Left renal pelvis (tissue), 4 donors: ENCODE measurements around the gene MRPS23. TPM values are rescaled to one million over a fixed set of nuclear protein-coding genes. Genes with fewer than 3 reads are reported as not detected.
"Not testable (repeated sequence)": the region's sequence is repeated elsewhere in the genome, so short reads cannot be mapped to it uniquely, and the experiment has no call there.

Source experiments
- DNase-seq, 4 donors: peaks; one replicate each; pipeline ENCODE4 v3.0.0-alpha.2; 2013; ENCODE audit warnings: low read depth in 4 of 4, low spot score in 3 of 4
- polyA plus RNA-seq, 4 donors: library from polyadenylated mRNA; unstranded; fragments of 120-200 nt; gene quantifications; one replicate each; pipeline ENCODE4 v1.2.1, GENCODE V29; 2013; ENCODE audit not compliant: insufficient read length in 4 of 4

The MRPS23 gene
- polyA plus RNA-seq, 4 donors, result 45.8 to 62.8 (median 60.7) TPM

- DNase-seq, result no peak
Observed at GRCh38 chr17:57866319-57866718, 16.5 kb upstream of the MRPS23 start.

- DNase-seq, result no peak
Observed at GRCh38 chr17:57864273-57864672, 14.4 kb upstream of the MRPS23 start.

- no peak for DNase-seq
Observed at GRCh38 chr17:57862694-57863667, 13.1 kb upstream of the MRPS23 start.

GRCh38 chr17:57861790-57862693 lies 12.2 kb upstream of the MRPS23 start:
- DNase-seq, result no peak

- DNase-seq, result no peak
Observed at GRCh38 chr17:57861000-57861789, 11.4 kb upstream of the MRPS23 start.

GRCh38 chr17:57860414-57860999 lies 10.7 kb upstream of the MRPS23 start:
- no peak for DNase-seq

- DNase-seq, result no peak
Observed at GRCh38 chr17:57859601-57860413, 10.0 kb upstream of the MRPS23 start.

- DNase-seq, result no peak
Observed at GRCh38 chr17:57858838-57859237, 9.0 kb upstream of the MRPS23 start.

GRCh38 chr17:57856792-57857620 lies 7.2 kb upstream of the MRPS23 start:
- no peak for DNase-seq

GRCh38 chr17:57855391-57856035 lies 5.7 kb upstream of the MRPS23 start:
- no peak for DNase-seq

GRCh38 chr17:57853695-57854094 lies 3.9 kb upstream of the MRPS23 start:
- no peak for DNase-seq

- no peak for DNase-seq
Observed at GRCh38 chr17:57852955-57853328, 3.1 kb upstream of the MRPS23 start.

GRCh38 chr17:57852092-57852954 lies 2.5 kb upstream of the MRPS23 start:
- DNase-seq, result no peak

- DNase-seq, result no peak
Observed at GRCh38 chr17:57849163-57849873, 526 bp downstream of the MRPS23 start.

- DNase-seq, result not testable (repeated sequence)
Observed at GRCh38 chr17:57846056-57846945, 3.5 kb downstream of the MRPS23 start.
